Measurements from ENCODE around the gene MOSPD3. TPM values are rescaled to one million over a fixed set of nuclear protein-coding genes. Genes with fewer than 3 reads are reported as not detected.

Gene MOSPD3
- total and polyA plus RNA-seq, 2 of the 13 experiments (the other 11 are each of a cell fraction or from before 2014, with no cell fraction given) = 7.6 to 8.8 TPM

GRCh38 chr7:100567751-100568175, 44.6 kb upstream of the MOSPD3 start (continued):
- TF ChIP-seq SPEN (CRISPR knock-in tag; IDR thresholded peaks at IDR 0.05; ENCODE audit: low read depth) = peak; percentile 13; the same call in 1 of the 2 replicates
- TF ChIP-seq SOX6 (IDR thresholded peaks at IDR 0.05) = no peak
- TF ChIP-seq SOX6 (CRISPR knock-in tag; IDR thresholded peaks at IDR 0.05) = no peak
- TF ChIP-seq SOX13 (IDR thresholded peaks at IDR 0.05) = no peak
- TF ChIP-seq SOX13 (CRISPR knock-in tag; conservative IDR thresholded peaks at IDR 0.05 in 1 of 2, IDR thresholded peaks at IDR 0.05 in 1 of 2) = no peak
- no peak for TF ChIP-seq THRA (CRISPR knock-in tag; IDR thresholded peaks at IDR 0.05; ENCODE audit: borderline replicate concordance)
- TF ChIP-seq MXI1 (IDR thresholded peaks at IDR 0.05; ENCODE audit: borderline replicate concordance, low read depth, low read length) = no peak
- TF ChIP-seq SIX4 (CRISPR knock-in tag; IDR thresholded peaks at IDR 0.05) = peak; percentile 38; the same call in 1 of the 2 replicates
- TF ChIP-seq CSRNP1 (CRISPR knock-in tag; IDR thresholded peaks at IDR 0.05) = peak; percentile 23; the same call in 1 of the 2 replicates
- peak; percentile 31; the same call in 1 of the 2 replicates for TF ChIP-seq SSRP1 (CRISPR knock-in tag; IDR thresholded peaks at IDR 0.05)
- 0 out of 2 replicates have a peak, but pooled peaks have one; percentile 1 for TF ChIP-seq IRF9 (CRISPR knock-in tag; IDR thresholded peaks at IDR 0.05; ENCODE audit: borderline replicate concordance)
- no peak for TF ChIP-seq MAFF (IDR thresholded peaks at IDR 0.05; ENCODE audit: low read depth, low read length)
- no peak for TF ChIP-seq YY1 (IDR thresholded peaks at IDR 0.05; ENCODE audit: insufficient read depth, insufficient replicate concordance, low read depth, low read length)
- TF ChIP-seq ELF1 (CRISPR knock-in tag; IDR thresholded peaks at IDR 0.05) = peak; percentile 77; the same call in 1 of the 2 replicates
- TF ChIP-seq DMTF1 (CRISPR knock-in tag; IDR thresholded peaks at IDR 0.05) = no peak
- no peak for TF ChIP-seq ZNF260 (CRISPR knock-in tag; IDR thresholded peaks at IDR 0.05; ENCODE audit: borderline replicate concordance, low read depth)
- TF ChIP-seq ZNF562 (CRISPR knock-in tag; IDR thresholded peaks at IDR 0.05; ENCODE audit: borderline replicate concordance) = no peak
- no peak for TF ChIP-seq SRSF9 (IDR thresholded peaks at IDR 0.05; ENCODE audit: borderline replicate concordance, insufficient read depth, low read depth, low read length, poor library complexity, severe bottlenecking)
- TF ChIP-seq SATB2 (CRISPR knock-in tag; IDR thresholded peaks at IDR 0.05) = no peak; the same call in 1 of the 2 replicates
